Karpas-422 (cell line): ENCODE data around the gene SLC22A23. TPM values are rescaled to one million over a fixed set of nuclear protein-coding genes. Genes with fewer than 3 reads are reported as not detected.

ENCODE experiments used
- DNase-seq: peaks from one replicate; pipeline ENCODE4 v3.0.0-alpha.2; 2015
- H2AFZ ChIP-seq: fragments of 200-600 bp; sonication (generic); 2 replicates; pipeline ENCODE4 v1.6.1; 2014; ENCODE audit warnings: antibody characterized with exemption, low read length, mixed read lengths
- H3K27ac ChIP-seq: fragments of 200-600 bp; sonication (generic); 2 replicates; pipeline ENCODE4 v1.5.1; 2014; ENCODE audit warnings: mild to moderate bottlenecking, low read length, moderate library complexity
- H3K27me3 ChIP-seq: fragments of 200-600 bp; sonication (generic); 2 replicates; pipeline ENCODE4 v1.6.1; 2014; ENCODE audit warnings: low read length, mixed read lengths
- H3K36me3 ChIP-seq: fragments of 200-600 bp; sonication (generic); 2 replicates; pipeline ENCODE4 v1.6.1; 2014; ENCODE audit warnings: low read length, mixed read lengths; ENCODE audit not compliant: insufficient read depth
- H3K4me1 ChIP-seq: fragments of 200-600 bp; sonication (generic); 2 replicates; pipeline ENCODE4 v1.6.1; 2014; ENCODE audit warnings: mild to moderate bottlenecking, low read length, mixed read lengths
- H3K4me2 ChIP-seq: fragments of 200-600 bp; sonication (generic); 2 replicates; pipeline ENCODE4 v1.6.1; 2014; ENCODE audit warnings: low read length, low read depth, mild to moderate bottlenecking; ENCODE audit not compliant: poor library complexity, severe bottlenecking
- H3K4me3 ChIP-seq: fragments of 200-600 bp; sonication (generic); 2 replicates; pipeline ENCODE4 v1.5.1; 2014; ENCODE audit warnings: mild to moderate bottlenecking, antibody characterized with exemption, low read length, mixed read lengths
- H3K79me2 ChIP-seq: fragments of 200-600 bp; sonication (generic); 2 replicates; pipeline ENCODE4 v1.6.1; 2014; ENCODE audit warnings: mild to moderate bottlenecking, low read length, mixed read lengths
- H3K9ac ChIP-seq: fragments of 200-600 bp; sonication (generic); 2 replicates; pipeline ENCODE4 v1.6.0; 2014; ENCODE audit warnings: low read length
- H3K9me2 ChIP-seq: fragments of 200-600 bp; sonication (generic), shearing (Covaris generic); replicated peaks from 2 replicates; pipeline ENCODE4 v1.6.0; 2014; ENCODE audit warnings: mild to moderate bottlenecking, low read length, moderate library complexity; ENCODE audit not compliant: insufficient read depth
- H3K9me3 ChIP-seq: fragments of 300-700, 200-600 bp; sonication (generic); 2 replicates; pipeline ENCODE4 v1.6.1; 2014; ENCODE audit warnings: low read length, mixed read lengths
- H4K20me1 ChIP-seq: fragments of 200-600 bp; sonication (generic); 2 replicates; pipeline ENCODE4 v1.6.1; 2014; ENCODE audit warnings: mild to moderate bottlenecking, antibody characterized with exemption, low read length, low read depth; ENCODE audit not compliant: insufficient read depth
- total RNA-seq: library from RNA; depleted of rRNA; stranded (reverse); fragments of >200 nt; shearing (Covaris generic); gene quantifications from 2 replicates; pipeline ENCODE4 v1.2.3, GENCODE V29; 2014; ENCODE audit warnings: low replicate concordance

SLC22A23 gene
- total RNA-seq, 1 experiment from 2014 or later, result not detected

GRCh38 chr6:3444276-3445088, 12.4 kb downstream of the SLC22A23 start:
- no peaks in the 10 kb centered on the region for H3K36me3 ChIP-seq
- no peak overlapping the region for H2AFZ ChIP-seq
- H3K9ac ChIP-seq, result no peak overlapping the region
- no peaks in the 10 kb centered on the region for H3K9me3 ChIP-seq
- no peaks in the 10 kb centered on the region for H3K79me2 ChIP-seq
- H4K20me1 ChIP-seq, result no peaks in the 10 kb centered on the region
- no peaks in the 10 kb centered on the region for H3K27me3 ChIP-seq
- no peak overlapping the region for H3K4me2 ChIP-seq
- H3K9me2 ChIP-seq, result no peaks in the 10 kb centered on the region
- H3K27ac ChIP-seq, result no peak overlapping the region
- peak; percentile 25 for DNase-seq
- no peaks in the 10 kb centered on the region for H3K4me1 ChIP-seq
- no peak overlapping the region for H3K4me3 ChIP-seq

GRCh38 chr6:3443221-3443515, 13.7 kb downstream of the SLC22A23 start:
- Histone ChIP-seq H3K4me3 (no peak overlapping the region), H4K20me1 (no peaks in the 10 kb centered on the region), H3K4me2 (no peak overlapping the region), H3K9me2 (no peaks in the 10 kb centered on the region), H3K9ac (no peak overlapping the region), H3K9me3 (no peaks in the 10 kb centered on the region), H3K4me1 (no peaks in the 10 kb centered on the region), H3K79me2 (no peaks in the 10 kb centered on the region), H2AFZ (no peak overlapping the region), H3K27me3 (no peaks in the 10 kb centered on the region), H3K36me3 (no peaks in the 10 kb centered on the region), H3K27ac (no peak overlapping the region)
- no peak for DNase-seq

- no peaks in the 10 kb centered on the region for H3K27me3 ChIP-seq
- no peak overlapping the region for H3K27ac ChIP-seq
- no peaks in the 10 kb centered on the region for H3K9me2 ChIP-seq
- H3K4me2 ChIP-seq, result no peak overlapping the region
- DNase-seq, result peak; percentile 31
- no peaks in the 10 kb centered on the region for H3K36me3 ChIP-seq
- H2AFZ ChIP-seq, result no peak overlapping the region
- H3K9ac ChIP-seq, result no peak overlapping the region
- H3K9me3 ChIP-seq, result no peaks in the 10 kb centered on the region
- no peak overlapping the region for H3K4me3 ChIP-seq
- H3K4me1 ChIP-seq, result no peaks in the 10 kb centered on the region
- H3K79me2 ChIP-seq, result no peaks in the 10 kb centered on the region
- no peaks in the 10 kb centered on the region for H4K20me1 ChIP-seq
These were observed 14.2 kb downstream of the SLC22A23 start for GRCh38 chr6:3442431-3443220.

- no peak for DNase-seq
- no peaks in the 10 kb centered on the region for H3K4me1 ChIP-seq
- H3K27me3 ChIP-seq, result no peaks in the 10 kb centered on the region
- no peaks in the 10 kb centered on the region for H3K9me2 ChIP-seq
- H3K9me3 ChIP-seq, result no peaks in the 10 kb centered on the region
- H3K27ac ChIP-seq, result no peak overlapping the region
- H3K4me3 ChIP-seq, result no peak overlapping the region
- no peaks in the 10 kb centered on the region for H4K20me1 ChIP-seq
- no peaks in the 10 kb centered on the region for H3K79me2 ChIP-seq
- no peak overlapping the region for H3K4me2 ChIP-seq
- no peaks in the 10 kb centered on the region for H3K36me3 ChIP-seq
- no peak overlapping the region for H3K9ac ChIP-seq
- no peak overlapping the region for H2AFZ ChIP-seq
These were observed 15.9 kb downstream of the SLC22A23 start for GRCh38 chr6:3440911-3441310.

- no peak overlapping the region for H3K4me2 ChIP-seq
- no peaks in the 10 kb centered on the region for H3K36me3 ChIP-seq
- H3K27ac ChIP-seq, result no peak overlapping the region
- peak; percentile 15 for DNase-seq
- no peaks in the 10 kb centered on the region for H3K4me1 ChIP-seq
- no peak overlapping the region for H2AFZ ChIP-seq
- no peak overlapping the region for H3K4me3 ChIP-seq
- H4K20me1 ChIP-seq, result no peaks in the 10 kb centered on the region
- H3K9me3 ChIP-seq, result no peaks in the 10 kb centered on the region
- H3K79me2 ChIP-seq, result no peaks in the 10 kb centered on the region
- no peaks in the 10 kb centered on the region for H3K9me2 ChIP-seq
- no peaks in the 10 kb centered on the region for H3K27me3 ChIP-seq
- no peak overlapping the region for H3K9ac ChIP-seq
These were observed 16.9 kb downstream of the SLC22A23 start for GRCh38 chr6:3439961-3440360.

- Histone ChIP-seq H3K4me2 (no peak overlapping the region), H3K36me3 (no peaks in the 10 kb centered on the region), H3K9me3 (no peaks in the 10 kb centered on the region), H2AFZ (no peak overlapping the region), H3K27me3 (no peaks in the 10 kb centered on the region), H3K4me3 (no peak overlapping the region), H3K9me2 (no peaks in the 10 kb centered on the region), H3K9ac (no peak overlapping the region), H3K79me2 (no peaks in the 10 kb centered on the region), H3K27ac (no peak overlapping the region), H3K4me1 (no peaks in the 10 kb centered on the region), H4K20me1 (no peaks in the 10 kb centered on the region)
- DNase-seq, result no peak
These were observed 18.4 kb downstream of the SLC22A23 start for GRCh38 chr6:3438190-3439167.

GRCh38 chr6:3433005-3433404, 23.8 kb downstream of the SLC22A23 start:
- no peaks in the 10 kb centered on the region for H3K36me3 ChIP-seq
- H3K9me2 ChIP-seq, result no peaks in the 10 kb centered on the region
- no peak overlapping the region for H3K27ac ChIP-seq
- H3K9ac ChIP-seq, result no peak overlapping the region
- no peaks in the 10 kb centered on the region for H3K9me3 ChIP-seq
- H3K4me3 ChIP-seq, result no peak overlapping the region
- H2AFZ ChIP-seq, result no peak overlapping the region
- H3K4me1 ChIP-seq, result no peaks in the 10 kb centered on the region
- DNase-seq, result no peak
- H3K4me2 ChIP-seq, result no peak overlapping the region
- H3K27me3 ChIP-seq, result no peaks in the 10 kb centered on the region
- no peaks in the 10 kb centered on the region for H3K79me2 ChIP-seq
- H4K20me1 ChIP-seq, result no peaks in the 10 kb centered on the region

- no peak overlapping the region for H3K4me3 ChIP-seq
- no peak overlapping the region for H2AFZ ChIP-seq
- no peak overlapping the region for H3K27ac ChIP-seq
- no peaks in the 10 kb centered on the region for H3K4me1 ChIP-seq
- no peak overlapping the region for H3K9ac ChIP-seq
- no peaks in the 10 kb centered on the region for H3K79me2 ChIP-seq
- H3K9me2 ChIP-seq, result no peaks in the 10 kb centered on the region
- H3K9me3 ChIP-seq, result no peaks in the 10 kb centered on the region
- no peaks in the 10 kb centered on the region for H3K27me3 ChIP-seq
- no peak for DNase-seq
- no peak overlapping the region for H3K4me2 ChIP-seq
- no peaks in the 10 kb centered on the region for H4K20me1 ChIP-seq
- H3K36me3 ChIP-seq, result no peaks in the 10 kb centered on the region
These were observed 24.4 kb downstream of the SLC22A23 start for GRCh38 chr6:3432416-3432815.
